ENCODE measurements around the gene KCNK1.

- TF ChIP-seq EZH2 (optimal IDR thresholded peaks at IDR 0.05; ENCODE audit: low read depth, low read length), result no peak
- no peak for TF ChIP-seq CTCF (IDR thresholded peaks at IDR 0.05; ENCODE audit: low read length)
- no peak for TF ChIP-seq EZH2phosphoT487 (IDR thresholded peaks at IDR 0.05; ENCODE audit: low read length)
Measured at GRCh38 chr1:233689748-233690254, 75.9 kb downstream of the KCNK1 start.

Measured in MM.1S (cell line).